Uterus (tissue), 2 donors: ENCODE measurements around the gene SMIM1.

Experiments
- POLR2A ChIP-seq, 2 donors: fragments of 450-650 bp; IDR thresholded peaks; one replicate each; pipeline ENCODE4 v1.6.1; 2016; ENCODE audit warnings: antibody characterized with exemption in 2 of 2, mild to moderate bottlenecking in 1 of 2, moderate library complexity in 1 of 2
- TF ChIP-seq, protein P1 (sequence below), 4 experiments: fragments of 200-600 bp in 2 of 4; fragments of 450-650 bp in 2 of 4; sonication (generic) in 2 of 4; IDR thresholded peaks; one replicate each; pipeline ENCODE4 v1.5.1; 2016 to 2019; ENCODE audit warnings: antibody characterized with exemption in 4 of 4, mild to moderate bottlenecking in 2 of 4, moderate library complexity in 1 of 4

DNA sequence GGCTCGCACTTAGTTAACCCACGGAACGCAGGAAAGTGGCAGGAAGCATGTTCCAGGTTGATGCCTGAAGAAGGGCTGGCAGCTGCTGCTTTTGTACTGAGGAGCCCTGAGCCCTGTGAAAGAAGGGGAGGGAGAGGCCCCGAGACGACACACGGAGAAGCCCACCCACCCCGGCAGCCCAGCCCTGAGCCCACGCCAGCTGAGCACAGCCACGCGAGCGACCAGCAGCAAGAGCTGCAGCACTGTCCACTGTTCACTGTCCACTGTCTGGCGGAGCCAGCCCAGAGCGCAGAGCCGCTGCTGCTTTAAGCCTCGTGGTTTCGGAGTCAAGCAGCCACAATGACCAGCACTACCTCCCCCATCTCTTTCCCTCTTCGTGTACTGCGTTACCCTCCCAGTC is 18.4 kb downstream of the SMIM1 start:
- no peak for TF ChIP-seq POLR2A (IDR thresholded peaks at IDR 0.05)
- TF ChIP-seq, protein P1, sequence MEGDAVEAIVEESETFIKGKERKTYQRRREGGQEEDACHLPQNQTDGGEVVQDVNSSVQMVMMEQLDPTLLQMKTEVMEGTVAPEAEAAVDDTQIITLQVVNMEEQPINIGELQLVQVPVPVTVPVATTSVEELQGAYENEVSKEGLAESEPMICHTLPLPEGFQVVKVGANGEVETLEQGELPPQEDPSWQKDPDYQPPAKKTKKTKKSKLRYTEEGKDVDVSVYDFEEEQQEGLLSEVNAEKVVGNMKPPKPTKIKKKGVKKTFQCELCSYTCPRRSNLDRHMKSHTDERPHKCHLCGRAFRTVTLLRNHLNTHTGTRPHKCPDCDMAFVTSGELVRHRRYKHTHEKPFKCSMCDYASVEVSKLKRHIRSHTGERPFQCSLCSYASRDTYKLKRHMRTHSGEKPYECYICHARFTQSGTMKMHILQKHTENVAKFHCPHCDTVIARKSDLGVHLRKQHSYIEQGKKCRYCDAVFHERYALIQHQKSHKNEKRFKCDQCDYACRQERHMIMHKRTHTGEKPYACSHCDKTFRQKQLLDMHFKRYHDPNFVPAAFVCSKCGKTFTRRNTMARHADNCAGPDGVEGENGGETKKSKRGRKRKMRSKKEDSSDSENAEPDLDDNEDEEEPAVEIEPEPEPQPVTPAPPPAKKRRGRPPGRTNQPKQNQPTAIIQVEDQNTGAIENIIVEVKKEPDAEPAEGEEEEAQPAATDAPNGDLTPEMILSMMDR (IDR thresholded peaks at IDR 0.05), result no peak
